GM19099 (cell line): Measurements from ENCODE around the gene GIPC2.

Experiments used
- POLR2A ChIP-seq: IDR thresholded peaks from 3 replicates; pipeline ENCODE4 v1.6.1; 2011; ENCODE audit warnings: low read depth; ENCODE audit not compliant: insufficient read length; ENCODE audit errors: extremely low read depth

GIPC2 gene

GRCh38 chr1:78052685-78053405, 7.1 kb downstream of the GIPC2 start:
- TF ChIP-seq POLR2A = no peak

DNA sequence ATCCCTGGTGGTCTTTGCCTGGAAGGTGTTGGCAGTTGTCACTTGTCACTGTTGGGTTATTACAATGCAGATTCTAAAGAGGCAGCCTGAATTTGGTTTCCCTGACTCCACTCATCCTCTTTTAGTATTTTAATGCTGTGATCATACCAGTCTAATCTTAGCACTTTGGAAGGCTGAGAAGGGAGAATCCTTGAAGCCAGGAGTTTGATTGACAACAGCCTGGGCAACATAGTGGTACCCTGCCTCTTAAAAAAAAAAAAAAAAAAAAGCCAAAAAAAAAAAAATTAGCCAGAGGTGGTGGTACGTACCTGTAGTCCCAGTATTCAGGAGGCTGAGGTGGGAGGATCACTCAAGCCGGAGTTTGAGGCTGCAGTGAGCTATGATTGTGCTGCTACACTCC, 7.7 kb downstream of the GIPC2 start:
- no peak for TF ChIP-seq POLR2A

DNA sequence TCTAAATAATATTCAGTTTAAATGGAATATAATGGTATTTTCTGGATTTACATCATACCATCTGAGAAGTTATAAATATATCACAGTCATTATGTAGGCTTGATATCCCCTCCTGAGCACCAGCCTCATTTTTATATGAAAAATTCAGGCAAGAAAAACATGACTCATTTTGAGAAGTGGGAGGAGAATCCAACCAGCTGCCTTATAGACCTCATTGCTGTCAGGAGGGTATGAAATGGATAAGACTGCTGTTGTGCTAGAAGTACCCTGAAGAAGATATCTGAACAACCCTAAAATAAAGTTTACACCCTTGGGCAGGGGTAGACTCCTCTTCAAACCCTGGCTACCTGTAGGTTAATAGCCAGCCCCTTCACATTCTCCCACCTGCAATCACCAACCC, 8.8 kb downstream of the GIPC2 start:
- TF ChIP-seq POLR2A = no peak

DNA sequence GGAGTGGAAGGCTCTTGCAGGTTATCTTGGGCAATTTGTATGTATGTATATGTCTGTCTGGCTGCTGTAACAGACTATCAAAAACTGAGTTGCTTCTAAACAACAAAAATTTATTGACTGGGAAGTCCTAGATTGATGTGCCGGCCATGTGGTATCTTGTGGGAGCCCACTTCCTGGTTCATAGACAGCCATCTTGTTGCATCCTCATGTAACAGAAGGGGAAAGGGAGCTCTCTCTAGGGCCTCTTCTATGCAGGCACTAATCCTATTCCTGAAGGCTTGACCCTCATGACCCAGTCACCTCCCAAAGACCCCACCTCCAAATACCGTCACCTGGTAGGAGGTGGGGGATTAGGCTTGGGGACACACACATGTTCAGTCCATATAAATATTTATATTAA, 9.2 kb downstream of the GIPC2 start:
- TF ChIP-seq POLR2A = no peak

GRCh38 chr1:78055565-78056132, 9.9 kb downstream of the GIPC2 start:
- TF ChIP-seq POLR2A = no peak

GRCh38 chr1:78058670-78059069, 12.9 kb downstream of the GIPC2 start:
- no peak for TF ChIP-seq POLR2A

DNA sequence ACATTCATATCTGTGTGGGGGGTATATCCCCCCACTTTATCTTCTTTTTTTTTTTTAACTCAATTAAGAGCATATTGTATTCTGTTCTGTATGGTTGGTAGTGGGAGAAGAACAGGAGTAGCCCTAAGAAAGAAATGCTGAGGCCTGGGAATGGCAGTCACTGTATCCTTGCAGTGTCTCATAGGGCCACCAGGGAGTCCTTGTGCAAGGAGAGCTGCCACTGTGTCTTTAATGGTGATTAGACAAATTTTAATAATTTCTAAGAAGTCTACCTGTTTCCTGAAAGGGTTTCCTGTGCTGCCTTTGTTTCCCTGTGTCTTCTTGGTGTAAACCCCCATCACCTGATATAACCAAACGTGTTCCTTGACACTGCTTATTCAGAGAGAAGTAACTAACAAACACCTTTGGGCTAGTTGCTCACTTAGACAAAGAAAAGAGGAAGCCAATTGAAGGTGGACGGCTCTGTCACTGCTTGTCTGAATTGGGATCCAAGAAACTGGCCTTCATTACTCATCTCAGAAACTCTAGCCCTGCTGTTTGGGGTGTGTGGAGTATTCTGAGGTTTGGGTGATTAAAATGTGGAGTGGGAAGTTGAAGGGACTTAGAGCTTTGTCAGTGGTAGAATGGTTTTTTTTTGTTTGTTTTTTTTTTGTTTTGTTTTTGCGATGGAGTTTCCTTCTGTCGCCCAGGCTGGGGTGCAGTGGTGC, 15.2 kb downstream of the GIPC2 start:
- TF ChIP-seq POLR2A = no peak

- no peak for TF ChIP-seq POLR2A
These were observed 16.2 kb downstream of the GIPC2 start for GRCh38 chr1:78061825-78062523.

DNA sequence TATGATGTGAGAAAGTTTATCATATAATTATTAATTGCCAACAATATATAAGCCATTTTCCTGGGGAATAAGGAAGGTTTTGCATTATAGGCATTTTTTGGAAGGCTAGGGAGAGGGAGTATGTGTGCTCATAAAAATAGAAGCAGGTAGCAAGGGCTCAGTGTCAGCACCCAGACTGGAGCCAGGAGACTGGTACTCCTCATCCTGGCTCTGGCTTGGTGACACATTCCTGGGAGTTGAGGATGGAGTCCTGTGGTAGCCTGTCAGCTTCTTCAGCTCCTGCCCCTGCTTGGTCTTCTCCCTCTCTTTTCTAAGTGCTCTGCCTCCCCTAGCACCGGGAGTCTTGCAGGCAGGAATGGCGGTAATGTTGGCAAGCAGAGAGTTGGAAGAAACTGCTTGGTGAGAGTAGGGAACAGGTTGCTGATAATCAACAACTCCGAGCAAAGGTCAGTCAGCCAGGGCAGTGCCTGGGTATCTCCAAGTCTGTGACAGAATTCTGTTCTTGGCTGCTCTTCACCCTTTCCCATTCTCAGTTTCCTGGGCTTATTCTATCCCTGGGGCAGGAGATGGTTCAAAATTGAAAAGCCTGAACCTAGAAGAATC, 23.0 kb downstream of the GIPC2 start:
- TF ChIP-seq POLR2A = no peak

GRCh38 chr1:78069784-78070183, 24.0 kb downstream of the GIPC2 start:
- no peak for TF ChIP-seq POLR2A

- TF ChIP-seq POLR2A = no peak
These were observed 24.4 kb downstream of the GIPC2 start for GRCh38 chr1:78070210-78070609.

- TF ChIP-seq POLR2A = no peak
These were observed 25.0 kb downstream of the GIPC2 start for GRCh38 chr1:78070758-78071157.

GRCh38 chr1:78071696-78072095, 25.9 kb downstream of the GIPC2 start:
- no peak for TF ChIP-seq POLR2A

GRCh38 chr1:78072216-78072615, 26.4 kb downstream of the GIPC2 start:
- no peak for TF ChIP-seq POLR2A

DNA sequence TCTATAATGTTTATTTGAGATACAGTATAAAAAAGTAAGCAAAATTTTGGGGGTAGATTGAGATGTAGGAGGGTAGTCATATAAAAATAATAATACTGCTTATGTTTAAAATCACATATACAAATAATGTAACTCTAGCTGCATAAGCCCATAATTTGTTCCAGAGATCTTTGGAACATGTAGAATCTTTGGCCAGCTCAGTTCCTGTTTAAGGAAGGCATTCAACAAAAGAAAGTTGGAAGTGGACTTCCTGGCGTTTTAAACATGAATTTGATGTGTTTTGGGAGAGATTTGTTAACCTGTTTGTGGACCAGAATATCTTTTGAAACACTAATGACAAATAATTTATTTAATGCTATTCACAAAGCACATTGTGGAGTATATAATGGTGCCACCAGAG, 27.7 kb downstream of the GIPC2 start:
- TF ChIP-seq POLR2A = no peak

DNA sequence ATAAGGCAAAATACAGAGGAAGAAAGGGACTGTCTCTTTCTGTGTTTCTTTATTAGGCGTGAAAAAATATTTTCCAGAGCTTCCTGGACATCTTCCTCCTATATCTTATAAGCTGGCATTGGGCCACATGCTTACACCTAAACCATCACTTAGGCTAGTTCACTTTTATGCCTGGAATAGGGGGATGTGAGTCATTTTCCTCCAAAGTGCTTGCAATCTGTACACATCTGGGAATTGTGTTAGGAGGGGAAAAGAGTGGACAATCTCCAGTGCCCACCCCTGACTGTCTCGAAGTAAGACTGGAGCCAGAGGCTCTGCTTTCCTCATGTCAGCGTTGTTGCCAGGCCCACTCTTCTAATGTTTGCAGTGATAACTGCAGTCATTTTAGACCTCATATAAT, 29.9 kb downstream of the GIPC2 start:
- no peak for TF ChIP-seq POLR2A

DNA sequence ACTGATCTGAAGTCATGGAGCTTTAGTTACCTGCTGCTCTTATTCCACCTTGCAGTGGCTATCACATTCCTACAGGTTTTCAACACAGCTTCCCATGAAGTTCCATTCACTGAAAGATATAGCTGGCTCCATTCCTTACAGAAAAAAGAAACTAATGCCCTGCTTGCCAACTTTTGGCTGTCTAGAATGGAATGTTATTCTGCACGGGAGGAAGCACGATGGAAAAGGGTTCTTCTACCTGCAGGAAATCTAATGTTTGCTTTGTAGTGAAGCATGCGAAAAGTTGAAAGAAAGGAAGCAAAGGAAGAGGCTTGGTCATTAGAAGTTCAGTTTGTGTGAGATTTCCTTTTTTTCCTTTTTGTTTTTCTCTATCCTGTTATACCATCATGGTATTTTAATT, 32.6 kb downstream of the GIPC2 start:
- TF ChIP-seq POLR2A = no peak
